GM12878 (cell line): ENCODE results near the gene HEATR1. TPM values are rescaled to one million over a fixed set of nuclear protein-coding genes. Genes with fewer than 3 reads are reported as not detected.

Experiments used
- ATAC-seq: fragments of 200-7000 bp; cut with Tn5 transposase; 3 replicates; pipeline ENCODE4 v1.9.1; 2020; ENCODE audit warnings: mild to moderate bottlenecking, moderate library complexity
- BruUV-seq: library from RNA; stranded (reverse); fragments of 400-500 nt; replicated peaks from 2 replicates; lab custom pipeline; 2021; lab: Mats Ljungman, UMichigan
- CTCF ChIA-PET: fragments of 300-600 bp; sonication (Branson Sonifier 250); formaldehyde crosslinking; extraction: SDS; loops from one replicate; lab custom pipeline; 2021; ENCODE audit warnings: inconsistent platforms; lab: Yijun Ruan, JAX
- POLR2A ChIA-PET: fragments of 350-600 bp; formaldehyde crosslinking; extraction: SDS; loops from one replicate; lab custom pipeline; 2021; ENCODE audit warnings: inconsistent platforms; lab: Charles Lee
- RAD21 ChIA-PET: fragments of 300-600 bp; sonication (Branson Sonifier 250); formaldehyde crosslinking; loops from one replicate; lab custom pipeline; 2023; ENCODE audit warnings: antibody characterized with exemption; ENCODE audit not compliant: unreplicated experiment; lab: Charles Lee
- SMC1A ChIA-PET: fragments of 300-600 bp; sonication (Branson Sonifier 250); formaldehyde crosslinking; loops from one replicate; lab custom pipeline; 2023; ENCODE audit not compliant: unreplicated experiment, uncharacterized antibody; lab: Charles Lee
- DNase-seq: peaks from one replicate; pipeline ENCODE4 v3.0.0-alpha.2; 2011; ENCODE audit warnings: low read depth, low spot score
- FAIRE-seq: peaks from 3 replicates; lab custom pipeline; 2011; peaks lifted over from hg19 to GRCh38; lab: Jason Lieb, UNC
- H2AFZ ChIP-seq: 2 replicates; pipeline ENCODE4 v1.6.0; 2011; ENCODE audit warnings: low read depth, low read length, control low read depth; ENCODE audit not compliant: control insufficient read depth
- H3K27ac ChIP-seq: 2 replicates; pipeline ENCODE4 v1.5.1; 2011; ENCODE audit warnings: control low read depth; ENCODE audit not compliant: control insufficient read depth, insufficient read depth
- H3K27me3 ChIP-seq, 2 experiments: replicated peaks in 1 of 2; 2 replicates each; pipeline versions ENCODE4 v1.6.0 to v1.6.1; 2011; ENCODE audit warnings: low read length in 1 of 2; ENCODE audit not compliant: control insufficient read depth in 2 of 2, insufficient read depth in 2 of 2
- H3K36me3 ChIP-seq, 2 experiments: 2 replicates each; pipeline ENCODE4 v1.5.1; 2011; ENCODE audit warnings: low read length in 1 of 2; ENCODE audit not compliant: control insufficient read depth in 2 of 2, insufficient read depth in 2 of 2
- H3K4me1 ChIP-seq: 2 replicates; pipeline ENCODE4 v1.6.1; 2011; ENCODE audit warnings: mild to moderate bottlenecking, low read length, moderate library complexity, mixed read lengths; ENCODE audit not compliant: control insufficient read depth, insufficient read depth
- H3K4me2 ChIP-seq: 2 replicates; pipeline ENCODE4 v1.6.0; 2011; ENCODE audit warnings: control low read depth; ENCODE audit not compliant: control insufficient read depth, insufficient read depth
- H3K4me3 ChIP-seq: fragments of 200-600 bp; sonication (generic); 2 replicates; pipeline ENCODE4 v1.5.1; 2016
- H3K79me2 ChIP-seq: 2 replicates; pipeline ENCODE4 v1.6.0; 2011; ENCODE audit warnings: low read length; ENCODE audit not compliant: control insufficient read depth, insufficient read depth
- H3K9ac ChIP-seq: 2 replicates; pipeline ENCODE4 v1.8.0; 2011; ENCODE audit warnings: low read length, control low read depth, mixed read lengths; ENCODE audit not compliant: control insufficient read depth, insufficient read depth
- H3K9me3 ChIP-seq: replicated peaks from 3 replicates; pipeline ENCODE4 v1.5.1; 2011; ENCODE audit warnings: mild to moderate bottlenecking, low read length; ENCODE audit not compliant: control insufficient read depth, insufficient read depth
- H4K20me1 ChIP-seq: 2 replicates; pipeline ENCODE4 v1.6.0; 2011; ENCODE audit not compliant: control insufficient read depth, insufficient read depth
- CEBPZ ChIP-seq: fragments of 150-350 bp; IDR thresholded peaks from 2 replicates; pipeline ENCODE4 v1.6.1; 2016; ENCODE audit warnings: low read depth, low read length
- FOS ChIP-seq: IDR thresholded peaks from 3 replicates; pipeline ENCODE4 v1.6.1; 2011; ENCODE audit warnings: borderline replicate concordance; ENCODE audit not compliant: insufficient read length; ENCODE audit errors: extremely low read depth
- RB1 ChIP-seq: fragments of 450-650 bp; formaldehyde crosslinking; IDR thresholded peaks from 2 replicates; pipeline ENCODE4 v1.6.1; 2017; ENCODE audit warnings: mild to moderate bottlenecking, borderline replicate concordance
- SMAD1 ChIP-seq: fragments of 450-650 bp; IDR thresholded peaks from 2 replicates; pipeline ENCODE4 v1.6.1; 2018; ENCODE audit warnings: mild to moderate bottlenecking, low read depth; ENCODE audit not compliant: partially characterized antibody
- USF1 ChIP-seq: IDR thresholded peaks from 2 replicates; pipeline ENCODE4 v1.6.1; 2011; ENCODE audit warnings: borderline replicate concordance, low read depth, mild to moderate bottlenecking, moderate library complexity, mixed read lengths, low read length; ENCODE audit not compliant: insufficient read depth; ENCODE audit errors: extremely low read length
- WGBS: methylation state at CpG from one replicate; pipeline ENCODE4 v1.1.6; 2016; ENCODE audit warnings: low lambda C conversion rate; ENCODE audit not compliant: insufficient replicate concordance, insufficient coverage; ENCODE audit errors: missing lambda C conversion rate; 5-methylcytosine and 5-hydroxymethylcytosine counted together
- in situ Hi-C: fragments of 300-500 bp; cut with MboI; formaldehyde crosslinking; loops from 9 replicates; pipeline ENCODE4 v1.14.3; 2018; ENCODE audit warnings: mixed read lengths
- intact Hi-C: fragments of 100-400 bp; cut with micrococcal nuclease; formaldehyde crosslinking; loops from one replicate; pipeline ENCODE4 v1.14.2; 2022; ENCODE audit not compliant: unreplicated experiment
- polyA plus RNA-seq, 11 experiments: library from polyadenylated mRNA; depleted of rRNA in 4 of 11; unstranded in 6 of 11; stranded (reverse) in 5 of 11; fragments of >200 nt; fragmentation: Nextera tagmentation in 4 of 11; fragmentation: Illumina TruSeq in 1 of 11; extraction: Ambion mirVana in 4 of 11; extraction: Trizol in 1 of 11; gene quantifications; 1 replicate in 1 of 11; 2 replicates in 10 of 11; pipeline versions ENCODE4 v1.2.1 to v1.2.3, GENCODE V29; 2011 to 2016; ENCODE audit warnings: inconsistent platforms in 2 of 11, missing spikeins in 2 of 11, low read depth in 1 of 11
- total RNA-seq, 4 experiments: library from RNA; depleted of rRNA in 3 of 4; stranded (reverse); fragments of >200 nt in 3 of 4; fragmentation: Illumina TruSeq in 1 of 4; extraction: Trizol in 1 of 4; gene quantifications; 2 replicates each; pipeline versions ENCODE4 v1.2.1 to v1.2.3, GENCODE V29; 2013 to 2021

HEATR1 gene
- total and polyA plus RNA-seq, 10 of the 15 experiments (the other 5 are each of a cell fraction or from before 2014, with no cell fraction given), result 8.6 to 72.3 (median 41.9) TPM

GRCh38 chr1:236511735-236512418 is 92.4 kb downstream of the HEATR1 start:
- FAIRE-seq (no peak), DNase-seq (no peak), ATAC-seq (no peak)
- CTCF ChIA-PET, result no interaction called here
- RAD21 ChIA-PET, result no interaction called here
- peaks cover 9% of the 10 kb centered on the region for H3K4me1 ChIP-seq
- TF ChIP-seq USF1 (no peak), FOS (no peak), SMAD1 (no peak), CEBPZ (no peak), RB1 (no peak)
- H2AFZ ChIP-seq, result no peak overlapping the region
- intact Hi-C loops, result no loop called here
- no peak overlapping the region for H3K9ac ChIP-seq
- no peaks in the 10 kb centered on the region for H3K36me3 ChIP-seq
- no peaks in the 10 kb centered on the region for H4K20me1 ChIP-seq
- no peak overlapping the region for H3K4me2 ChIP-seq
- POLR2A ChIA-PET, result interaction anchor here (0.6 kb wide), 1 partner anchor 24 kb away, joined by 4 read pairs; no protein-coding TSS in a partner anchor
- in situ Hi-C loops, result no loop called here
- BruUV-seq, result no TSS peak
- no peaks in the 10 kb centered on the region for H3K79me2 ChIP-seq
- WGBS, result 61% methylated on average over 7 of the region's 11 CpGs
- SMC1A ChIA-PET, result no interaction called here
- no peaks in the 10 kb centered on the region for H3K9me3 ChIP-seq
- H3K27me3 ChIP-seq, result no peaks in the 10 kb centered on the region
- H3K4me3 ChIP-seq, result no peak overlapping the region
- no peak overlapping the region for H3K27ac ChIP-seq
